HUES6 (cell line): ENCODE results near the gene CALR3.
"Not testable (repeated sequence)": the region's sequence is repeated elsewhere in the genome, so short reads cannot be mapped to it uniquely, and the experiment has no call there.

Experiments
- H3K27ac ChIP-seq: 2 replicates; pipeline ENCODE4 v1.7.0; 2013; ENCODE audit warnings: low read depth, mild to moderate bottlenecking, low read length, inconsistent platforms
- H3K27me3 ChIP-seq: 2 replicates; pipeline ENCODE4 v1.6.1; 2013; ENCODE audit warnings: low read length; ENCODE audit not compliant: control insufficient read depth, insufficient read depth
- H3K36me3 ChIP-seq: 2 replicates; pipeline ENCODE4 v1.6.1; 2013; ENCODE audit warnings: low read length; ENCODE audit not compliant: control insufficient read depth, insufficient read depth
- H3K4me1 ChIP-seq: 2 replicates; pipeline ENCODE4 v1.6.1; 2013; ENCODE audit warnings: low read length; ENCODE audit not compliant: control insufficient read depth, insufficient read depth
- H3K4me3 ChIP-seq: 2 replicates; pipeline ENCODE4 v1.5.1; 2013; ENCODE audit warnings: low read depth, low read length
- H3K9ac ChIP-seq: one replicate; pipeline ENCODE4 v1.6.1; 2013; ENCODE audit warnings: mild to moderate bottlenecking, low read length
- H3K9me3 ChIP-seq: 2 replicates; pipeline ENCODE4 v1.6.1; 2013; ENCODE audit warnings: low read depth, low read length; ENCODE audit not compliant: control insufficient read depth, insufficient read depth

Gene CALR3

GRCh38 chr19:16454351-16454918 is 41.5 kb downstream of the CALR3 start:
- Histone ChIP-seq H3K4me3 (no peak overlapping the region), H3K9me3 (no peaks in the 10 kb centered on the region), H3K36me3 (no peaks in the 10 kb centered on the region), H3K27me3 (no peaks in the 10 kb centered on the region), H3K9ac (no peak overlapping the region), H3K4me1 (peaks cover 39% of the 10 kb centered on the region), H3K27ac (no peak overlapping the region)

- no peak overlapping the region for H3K4me3 ChIP-seq
- no peak overlapping the region for H3K27ac ChIP-seq
- H3K9me3 ChIP-seq = no peaks in the 10 kb centered on the region
- H3K27me3 ChIP-seq = no peaks in the 10 kb centered on the region
- H3K9ac ChIP-seq = no peak overlapping the region
- no peaks in the 10 kb centered on the region for H3K36me3 ChIP-seq
- peaks cover 18% of the 10 kb centered on the region for H3K4me1 ChIP-seq
Observed at GRCh38 chr19:16452325-16452724, 43.6 kb downstream of the CALR3 start.

- Histone ChIP-seq H3K4me1 (peaks cover 23% of the 10 kb centered on the region), H3K27me3 (no peaks in the 10 kb centered on the region), H3K9ac (no peak overlapping the region), H3K36me3 (0 out of 2 replicates have a peak, but pooled peaks cover 4% of the 10 kb centered on the region), H3K27ac (no peak overlapping the region), H3K4me3 (no peak overlapping the region), H3K9me3 (no peaks in the 10 kb centered on the region)
Observed at GRCh38 chr19:16449330-16449961, 46.5 kb downstream of the CALR3 start.

- H3K9me3 ChIP-seq, H3K27me3 ChIP-seq, H3K27ac ChIP-seq, H3K4me3 ChIP-seq, H3K9ac ChIP-seq, H3K36me3 ChIP-seq: not testable (repeated sequence)
- peaks cover 18% of the 10 kb centered on the region for H3K4me1 ChIP-seq
Observed at GRCh38 chr19:16448872-16449271, 47.1 kb downstream of the CALR3 start.

- Histone ChIP-seq H3K9ac (no peak overlapping the region), H3K36me3 (0 out of 2 replicates have a peak, but pooled peaks cover 4% of the 10 kb centered on the region), H3K9me3 (no peaks in the 10 kb centered on the region), H3K4me1 (peaks cover 26% of the 10 kb centered on the region), H3K27me3 (no peaks in the 10 kb centered on the region), H3K4me3 (no peak overlapping the region), H3K27ac (no peak overlapping the region)
Observed at GRCh38 chr19:16446724-16447368, 49.1 kb downstream of the CALR3 start.

- Histone ChIP-seq H3K9ac (no peak overlapping the region), H3K36me3 (0 out of 2 replicates have a peak, but pooled peaks cover 4% of the 10 kb centered on the region), H3K4me1 (peaks cover 26% of the 10 kb centered on the region), H3K4me3 (no peak overlapping the region), H3K27ac (no peak overlapping the region), H3K27me3 (no peaks in the 10 kb centered on the region), H3K9me3 (no peaks in the 10 kb centered on the region)
Observed at GRCh38 chr19:16446108-16446723, 49.8 kb downstream of the CALR3 start.

- Histone ChIP-seq H3K4me3 (no peak overlapping the region), H3K4me1 (peaks cover 26% of the 10 kb centered on the region), H3K27me3 (no peaks in the 10 kb centered on the region), H3K9ac (no peak overlapping the region), H3K9me3 (no peaks in the 10 kb centered on the region), H3K27ac (no peak overlapping the region), H3K36me3 (peaks cover 10% of the 10 kb centered on the region; the same call in 1 of the 2 replicates)
Observed at GRCh38 chr19:16445238-16446107, 50.5 kb downstream of the CALR3 start.

GRCh38 chr19:16444269-16444600 is 51.7 kb downstream of the CALR3 start:
- no peak overlapping the region for H3K9ac ChIP-seq
- H3K4me3 ChIP-seq = no peak overlapping the region
- no peaks in the 10 kb centered on the region for H3K9me3 ChIP-seq
- peaks cover 22% of the 10 kb centered on the region; the same call in 1 of the 2 replicates for H3K36me3 ChIP-seq
- H3K27me3 ChIP-seq = no peaks in the 10 kb centered on the region
- H3K27ac ChIP-seq = no peak overlapping the region
- H3K4me1 ChIP-seq = peaks cover 26% of the 10 kb centered on the region

GRCh38 chr19:16442386-16443276 is 53.3 kb downstream of the CALR3 start:
- H3K4me1 ChIP-seq = peaks cover 26% of the 10 kb centered on the region
- H3K36me3 ChIP-seq = peaks cover 30% of the 10 kb centered on the region
- no peak overlapping the region for H3K4me3 ChIP-seq
- H3K27ac ChIP-seq = 0 out of 2 replicates have a peak overlapping the region, but pooled peaks have one; percentile 25
- no peaks in the 10 kb centered on the region for H3K9me3 ChIP-seq
- H3K27me3 ChIP-seq = no peaks in the 10 kb centered on the region
- no peak overlapping the region for H3K9ac ChIP-seq

GRCh38 chr19:16441661-16442162 is 54.3 kb downstream of the CALR3 start:
- H3K9ac ChIP-seq = no peak overlapping the region
- peaks cover 39% of the 10 kb centered on the region for H3K36me3 ChIP-seq
- peaks cover 25% of the 10 kb centered on the region for H3K4me1 ChIP-seq

More at GRCh38 chr19:16441661-16442162, 54.3 kb downstream of the CALR3 start:
- H3K9me3 ChIP-seq = no peaks in the 10 kb centered on the region
- no peaks in the 10 kb centered on the region for H3K27me3 ChIP-seq
- H3K27ac ChIP-seq = no peak overlapping the region
- H3K4me3 ChIP-seq = no peak overlapping the region
